Adrenal gland (tissue), 5 donors: ENCODE measurements around the gene MYO5A.

Source experiments
- CTCF ChIP-seq, 6 experiments: fragments of 450-650 bp in 4 of 6; fragments of 200-600 bp in 2 of 6; sonication (generic) in 1 of 6; IDR thresholded peaks; 1 replicate in 5 of 6; 2 replicates in 1 of 6; pipeline versions ENCODE4 v1.5.1 to v1.8.0; 2016 to 2021; ENCODE audit warnings: antibody characterized with exemption in 6 of 6, mild to moderate bottlenecking in 2 of 6, moderate library complexity in 1 of 6
- POLR2A ChIP-seq, 2 donors: fragments of 450-650 bp; IDR thresholded peaks; one replicate each; pipeline ENCODE4 v1.6.1; 2017; ENCODE audit warnings: antibody characterized with exemption in 2 of 2, mild to moderate bottlenecking in 2 of 2, moderate library complexity in 1 of 2
- donor health status: DM: no; HTN: no; CAD: no.

DNA sequence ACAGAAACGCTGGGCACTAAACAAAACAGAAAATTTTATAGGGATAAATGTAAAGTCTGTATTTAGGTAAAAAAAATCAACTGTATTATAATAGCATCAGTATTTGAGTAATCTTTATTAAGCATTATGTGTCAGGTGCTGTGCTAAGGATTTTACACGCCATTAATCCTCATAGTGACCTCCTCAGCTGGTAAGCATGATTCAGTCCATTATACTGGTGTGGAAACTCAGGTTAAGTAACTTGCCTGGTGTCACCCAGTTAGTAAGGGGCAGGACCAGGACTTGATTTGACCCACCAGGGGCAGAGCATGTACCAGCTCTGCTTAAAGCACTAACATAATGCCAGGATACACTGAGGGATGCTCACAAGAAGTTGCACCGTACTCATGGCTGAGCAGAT, 237.9 kb downstream of the MYO5A start:
- TF ChIP-seq POLR2A (IDR thresholded peaks at IDR 0.05) (no peak), CTCF (IDR thresholded peaks at IDR 0.05) (no peak)
